Measurements from ENCODE around the gene SHD.
"Not testable (repeated sequence)": the region's sequence is repeated elsewhere in the genome, so short reads cannot be mapped to it uniquely, and the experiment has no call there.

The SHD gene

DNA sequence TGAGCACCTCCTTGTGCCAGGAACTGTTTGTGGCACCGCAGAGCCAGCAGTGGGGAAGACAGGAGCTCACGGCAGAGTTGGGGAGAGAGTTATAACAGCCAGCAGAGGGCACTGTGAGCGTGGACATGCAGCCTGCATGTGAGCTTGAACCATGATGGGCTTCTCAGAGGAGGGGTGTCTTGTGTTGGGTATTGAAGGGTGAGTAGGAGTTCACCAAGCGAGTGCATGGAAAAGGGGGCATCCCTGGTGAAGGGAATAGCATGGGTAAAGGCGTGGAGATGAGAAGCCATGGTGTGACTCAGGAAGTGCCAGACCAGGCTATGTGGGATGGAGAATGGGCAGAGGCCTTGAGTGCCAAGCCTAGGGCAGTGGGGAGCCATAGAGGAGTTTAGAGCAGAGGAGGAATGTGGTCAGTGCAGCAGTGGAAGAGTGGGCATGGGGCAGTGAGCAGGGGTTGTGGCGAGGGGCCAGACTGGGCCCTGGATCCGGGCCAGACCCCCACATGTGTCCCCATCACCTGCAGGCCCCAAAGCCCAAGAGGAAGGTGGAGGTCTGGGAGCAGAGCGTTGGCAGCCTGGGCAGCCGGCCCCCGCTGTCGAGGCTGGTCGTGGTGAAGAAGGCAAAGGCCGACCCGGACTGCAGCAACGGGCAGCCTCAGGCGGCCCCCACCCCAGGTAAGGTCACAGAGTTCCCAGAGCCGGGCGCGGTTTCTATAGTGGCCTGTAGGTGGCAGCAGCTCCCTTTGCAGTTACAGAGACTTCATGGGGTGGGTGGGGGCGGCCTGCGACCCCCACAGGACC, 11.8 kb upstream of the SHD start:
- DNase-seq (ENCODE audit: low read depth, low spot score) = peak; percentile 40

DNA sequence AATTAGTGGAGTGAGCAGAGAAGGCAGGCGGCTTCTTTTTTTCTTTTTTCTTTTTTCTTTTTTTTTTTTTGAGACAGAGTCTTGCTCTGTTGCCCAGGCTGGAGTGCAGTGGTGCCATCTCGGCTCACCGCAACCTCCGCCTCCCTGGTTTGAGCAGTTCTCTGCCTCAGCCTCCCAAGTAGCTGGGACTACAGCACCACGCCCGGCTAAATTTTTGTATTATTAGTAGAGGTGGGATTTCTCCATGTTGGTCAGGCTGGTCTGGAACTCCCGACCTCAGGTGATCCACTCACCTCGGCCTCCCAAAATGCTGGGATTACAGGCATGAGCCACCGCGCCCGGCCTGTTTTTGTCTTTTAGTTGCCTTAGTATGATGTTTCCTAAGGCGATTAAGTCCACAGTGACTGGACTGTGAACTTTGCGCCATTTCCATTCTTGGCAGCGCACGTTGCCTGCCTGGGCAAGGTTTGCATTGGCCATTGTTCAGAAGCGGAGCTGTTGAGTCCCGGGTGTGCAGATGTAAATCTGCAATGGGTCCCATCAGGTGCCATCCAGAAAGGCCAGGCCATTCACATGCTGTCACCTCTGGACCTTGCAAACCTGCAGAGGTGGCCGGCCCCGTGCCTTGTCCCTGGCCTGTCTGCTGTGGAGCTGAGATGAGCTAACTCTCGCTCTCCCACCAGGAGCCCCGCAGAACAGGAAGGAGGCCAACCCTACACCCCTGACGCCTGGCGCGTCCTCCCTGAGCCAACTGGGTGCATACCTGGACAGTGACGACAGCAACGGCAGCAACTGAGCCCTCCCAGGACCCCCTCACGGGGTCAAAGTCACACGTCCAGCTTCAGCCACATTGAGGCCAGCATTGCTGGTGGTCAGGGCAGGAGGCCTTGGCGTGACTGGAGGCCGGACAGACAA, 10.9 kb upstream of the SHD start:
- DNase-seq (ENCODE audit: low read depth, low spot score) = no peak

DNA sequence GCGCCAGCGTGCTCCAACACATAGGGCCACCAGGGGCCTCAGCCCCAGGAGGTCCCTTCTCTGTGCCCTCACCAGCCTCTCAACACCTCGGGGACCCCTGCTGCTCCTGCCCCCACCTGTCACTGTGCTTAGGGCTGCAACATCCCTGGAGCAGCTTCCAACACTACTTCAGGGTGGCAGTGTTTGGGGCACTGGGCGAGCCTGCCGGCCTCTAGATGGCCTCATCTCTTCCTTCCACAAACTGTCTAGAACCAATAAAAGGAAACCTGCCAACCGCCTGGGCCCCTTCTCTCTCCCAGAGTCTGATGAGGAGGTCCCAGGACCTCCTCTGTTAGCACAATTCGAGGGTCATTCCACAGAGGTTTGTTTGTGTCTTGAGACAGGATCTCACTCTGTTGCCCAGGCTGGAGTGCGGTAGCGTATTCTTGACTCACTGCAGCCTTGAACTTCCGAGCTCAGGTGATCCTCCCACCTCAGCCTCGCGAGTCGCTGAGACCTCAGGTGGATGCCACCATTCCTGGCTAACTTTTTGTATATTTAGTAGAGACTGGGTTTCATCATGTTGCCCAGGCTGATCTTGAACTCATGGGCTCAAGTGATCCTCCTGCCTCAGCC, 10.1 kb upstream of the SHD start:
- no peak for DNase-seq (ENCODE audit: low read depth, low spot score)

DNA sequence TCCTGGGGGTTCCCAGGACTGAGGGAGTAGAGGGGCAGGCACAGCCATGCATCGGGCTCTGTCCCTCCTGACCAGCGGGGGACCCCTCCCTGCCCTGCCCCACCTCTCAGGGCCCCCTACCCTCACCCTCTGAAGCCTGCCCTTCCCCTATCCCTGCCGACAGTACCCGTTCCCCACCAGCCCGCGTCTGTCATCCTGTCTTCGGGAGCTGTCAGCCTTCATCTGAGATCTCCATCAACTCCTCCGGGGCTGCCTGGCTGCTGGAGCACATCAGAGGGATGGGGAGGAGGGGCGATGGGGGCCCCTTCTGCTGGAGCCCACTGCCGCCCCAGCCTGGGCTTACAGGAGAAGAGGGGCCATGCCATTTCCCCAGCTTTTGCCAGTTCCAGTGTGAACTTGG, 6.2 kb upstream of the SHD start:
- DNase-seq (ENCODE audit: low read depth, low spot score) = no peak

DNA sequence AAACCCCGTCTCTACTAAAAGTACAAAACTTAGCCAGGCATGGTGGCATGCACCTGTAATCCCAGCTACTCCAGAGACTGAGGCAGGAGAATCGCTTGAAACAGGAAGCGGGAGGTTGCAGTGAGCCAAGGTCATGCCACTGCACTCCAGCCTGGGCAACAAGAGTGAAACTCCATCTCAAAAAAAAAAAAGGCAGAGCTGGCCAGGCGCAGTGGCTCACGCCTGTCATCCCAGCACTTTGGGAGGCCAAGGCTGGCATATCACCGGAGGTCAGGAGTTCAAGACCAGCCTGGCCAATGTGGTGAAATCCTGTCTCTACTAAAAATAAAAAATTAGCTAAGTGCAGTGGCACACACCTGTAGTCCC, 4.8 kb upstream of the SHD start:
- not testable (repeated sequence) for DNase-seq (ENCODE audit: low read depth, low spot score)

DNA sequence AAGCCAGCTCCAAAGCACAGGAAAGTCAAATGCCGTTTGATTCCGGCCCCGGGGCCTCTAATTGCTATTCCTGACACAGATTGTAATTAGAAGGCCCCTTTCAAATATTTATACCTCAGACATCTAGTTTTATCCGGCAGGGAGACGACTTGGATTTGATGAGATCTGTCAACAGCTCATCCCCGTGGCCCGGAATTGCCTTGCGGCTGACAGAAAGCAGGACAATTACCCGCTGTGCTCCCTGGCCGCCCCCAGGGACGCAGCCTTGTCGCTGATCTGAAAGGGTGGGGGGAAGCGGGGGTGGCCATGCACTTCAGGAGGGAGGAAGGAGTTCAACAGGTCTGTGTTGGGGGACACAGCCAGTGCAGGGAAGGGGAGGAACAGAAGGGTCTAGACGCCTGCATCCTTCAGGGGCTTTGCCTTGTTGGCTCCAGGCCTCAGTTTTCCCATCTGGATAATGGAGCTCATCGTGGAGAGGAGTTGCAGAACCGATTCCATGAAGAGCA, 1.8 kb upstream of the SHD start:
- no peak for DNase-seq (ENCODE audit: low read depth, low spot score)

DNA sequence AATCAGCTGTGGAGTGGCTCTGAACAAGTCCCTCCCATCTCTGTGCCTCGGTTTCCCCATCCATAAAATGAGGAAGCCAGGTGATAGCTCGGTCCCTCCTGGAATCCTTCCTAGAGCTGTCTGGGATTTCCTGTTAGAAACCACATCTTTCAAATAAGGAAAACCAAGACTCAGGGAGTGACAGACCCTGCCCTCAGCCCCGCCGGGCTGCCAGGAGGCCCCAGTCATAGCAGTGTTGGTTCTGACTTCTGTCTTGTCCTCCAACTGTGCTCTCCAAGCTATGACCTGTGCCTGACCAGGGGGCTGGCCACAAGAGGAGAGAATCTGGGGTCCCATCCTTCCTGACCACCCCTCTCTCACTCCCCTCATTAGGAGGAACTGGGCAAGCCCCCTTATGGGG, 1.1 kb upstream of the SHD start:
- DNase-seq (ENCODE audit: low read depth, low spot score) = no peak

DNA sequence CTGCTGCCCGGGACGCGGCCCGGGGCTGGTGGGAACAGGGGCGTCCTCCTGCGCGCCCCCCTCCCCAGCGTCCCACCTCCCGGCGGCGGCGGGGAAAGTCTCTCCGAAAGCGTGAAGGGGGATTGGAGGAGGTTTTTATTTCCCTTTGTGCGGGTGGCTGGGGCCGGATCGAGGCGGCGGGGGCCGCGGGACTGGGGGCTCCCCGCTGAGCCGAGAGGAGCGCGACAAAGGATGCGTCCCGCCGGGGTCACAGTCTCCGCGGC, 132 bp downstream of the SHD start:
- DNase-seq (ENCODE audit: low read depth, low spot score) = no peak

DNA sequence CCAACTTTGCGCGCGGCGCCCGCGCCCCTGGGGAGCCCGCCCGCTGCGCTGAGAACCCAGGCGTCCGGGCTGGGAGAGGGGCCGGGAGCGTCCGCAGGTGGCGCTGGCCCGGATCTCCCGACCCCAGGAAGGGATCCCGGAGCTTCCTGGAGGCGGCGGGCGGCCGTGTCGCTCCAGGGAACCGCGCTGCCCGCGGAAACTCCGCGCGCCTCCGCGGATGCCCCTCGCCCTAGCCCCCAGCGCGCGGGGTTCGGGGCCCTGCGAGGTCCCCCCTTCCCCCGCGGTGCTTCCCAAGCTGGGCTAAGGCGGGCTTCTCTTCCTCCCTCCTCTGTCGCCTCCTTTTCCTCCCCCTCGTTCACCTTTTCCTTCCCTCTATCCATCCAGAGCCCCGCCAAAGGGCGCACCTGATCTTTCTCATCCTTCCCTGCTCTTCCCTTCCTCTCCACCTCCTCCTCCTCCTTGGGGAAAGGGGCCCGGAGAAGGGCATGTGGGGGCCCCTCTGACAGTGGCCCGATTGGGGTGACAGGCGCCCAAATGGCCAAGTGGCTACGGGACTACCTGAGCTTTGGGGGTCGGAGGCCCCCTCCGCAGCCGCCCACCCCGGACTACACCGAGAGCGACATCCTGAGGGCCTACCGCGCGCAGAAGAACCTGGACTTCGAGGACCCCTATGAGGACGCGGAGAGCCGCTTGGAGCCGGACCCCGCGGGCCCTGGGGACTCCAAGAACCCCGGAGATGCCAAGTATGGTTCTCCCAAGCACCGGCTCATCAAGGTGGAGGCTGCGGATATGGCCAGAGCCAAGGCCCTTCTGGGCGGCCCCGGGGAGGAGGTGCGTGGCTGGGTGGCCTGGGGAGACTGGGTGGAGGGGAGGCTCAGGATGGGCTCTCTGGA, 710 bp downstream of the SHD start:
- no peak for DNase-seq (ENCODE audit: low read depth, low spot score)

DNA sequence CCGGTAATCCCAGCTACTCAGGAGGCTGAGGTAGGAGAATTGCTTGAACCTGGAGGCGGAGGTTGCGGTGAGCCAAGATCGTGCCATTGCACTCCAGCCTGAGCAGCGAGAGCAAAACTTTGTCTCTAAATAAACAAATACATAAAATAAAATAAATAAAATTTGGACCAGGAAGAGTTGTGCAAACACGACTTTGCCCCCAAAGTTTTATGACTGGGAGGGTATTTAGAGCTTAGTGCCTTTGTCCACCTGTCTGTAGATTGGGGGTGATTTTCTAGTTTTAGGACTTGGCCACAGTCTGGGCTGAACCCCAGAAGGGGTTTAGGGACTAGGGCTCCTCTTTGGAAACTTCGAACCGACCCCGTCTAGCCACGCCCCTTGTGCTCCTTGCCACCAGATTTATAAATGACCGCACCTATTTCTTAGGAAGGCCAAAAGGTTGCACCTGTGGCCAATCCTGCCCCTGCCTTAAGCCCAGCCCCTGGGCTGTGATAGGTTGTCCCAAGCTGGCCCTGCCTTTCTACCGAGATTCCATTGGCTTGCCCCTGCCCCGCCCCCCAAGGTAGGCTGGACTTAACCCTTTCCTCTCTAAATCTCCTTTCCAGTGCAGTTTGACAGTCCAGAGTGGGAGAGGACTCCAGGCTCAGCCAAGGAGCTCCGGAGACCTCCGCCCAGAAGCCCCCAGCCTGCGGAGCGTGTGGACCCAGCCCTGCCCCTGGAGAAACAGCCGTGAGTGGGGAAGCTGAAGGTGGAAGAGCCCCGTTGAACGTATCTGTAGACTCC, 5.3 kb downstream of the SHD start:
- DNase-seq (ENCODE audit: low read depth, low spot score) = no peak

DNA sequence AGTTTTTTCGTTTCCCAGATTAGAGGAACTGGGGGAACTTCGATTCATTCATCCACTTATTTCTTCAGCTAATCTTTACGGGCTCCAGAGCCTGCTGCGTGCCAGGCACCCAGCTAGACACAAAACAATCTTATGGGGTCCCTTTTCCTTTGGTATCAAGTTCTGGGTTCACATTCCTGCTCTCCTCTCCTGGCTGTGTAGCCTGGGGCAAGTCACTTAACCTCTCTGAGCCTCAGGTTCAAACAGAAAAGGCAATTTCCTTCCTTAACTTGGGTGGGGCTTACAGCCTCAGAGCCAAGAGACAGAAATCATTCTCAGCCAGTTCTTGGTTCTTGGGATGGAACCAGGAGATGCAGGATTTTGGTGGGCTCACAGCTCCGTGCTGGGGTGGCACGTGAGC, 5.9 kb downstream of the SHD start:
- no peak for DNase-seq (ENCODE audit: low read depth, low spot score)

DNA sequence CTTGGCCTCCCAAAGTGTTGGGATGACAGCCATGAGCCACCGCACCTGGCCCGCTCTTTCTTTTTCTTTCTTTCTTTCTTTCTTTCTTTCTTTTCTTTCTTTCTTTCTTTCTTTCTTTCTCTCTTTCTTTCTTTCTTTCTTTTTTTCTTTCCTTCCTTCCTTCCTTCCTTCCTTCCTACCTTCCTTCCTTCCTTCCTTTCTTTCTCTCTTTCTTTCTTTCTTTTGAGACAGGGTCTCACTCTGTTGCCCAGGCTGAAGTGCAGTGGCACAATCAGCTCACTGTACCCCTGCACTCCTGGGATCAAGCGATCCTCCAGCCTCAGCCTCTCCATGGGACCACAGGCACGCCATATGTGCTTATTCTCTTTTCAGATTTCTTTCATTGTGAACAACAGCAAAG, 7.1 kb downstream of the SHD start:
- not testable (repeated sequence) for DNase-seq (ENCODE audit: low read depth, low spot score)

DNA sequence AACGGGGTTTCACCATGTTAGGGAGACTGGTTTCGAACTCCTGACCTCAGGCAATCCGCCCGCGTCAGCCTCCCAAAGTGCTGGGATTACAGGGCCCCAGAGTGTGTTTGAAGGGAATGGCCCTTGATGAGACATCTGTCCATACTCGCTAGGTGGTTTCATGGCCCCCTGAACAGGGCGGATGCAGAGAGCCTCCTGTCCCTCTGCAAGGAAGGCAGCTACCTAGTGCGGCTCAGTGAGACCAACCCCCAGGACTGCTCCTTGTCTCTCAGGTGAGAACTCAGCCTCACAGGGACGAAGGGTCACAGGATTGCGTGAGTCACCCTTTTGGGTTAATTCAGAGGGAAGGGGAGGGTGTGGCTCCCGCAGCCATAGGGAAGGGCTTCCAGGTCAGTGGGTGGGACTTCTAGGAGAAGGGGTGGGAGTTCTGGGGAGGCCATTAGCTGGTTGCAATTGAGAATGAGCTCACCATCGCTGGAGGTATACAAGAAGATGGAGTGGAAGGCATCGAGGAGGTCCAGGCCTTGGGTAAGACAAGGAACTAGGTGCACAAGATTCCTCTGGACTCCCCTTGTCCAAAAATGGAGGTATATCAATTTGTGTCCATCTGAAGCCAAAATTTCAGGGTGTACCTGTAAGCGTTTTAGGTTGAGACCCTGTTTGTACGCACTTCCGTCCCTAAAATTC, 9.2 kb downstream of the SHD start:
- no peak for DNase-seq (ENCODE audit: low read depth, low spot score)

DNA sequence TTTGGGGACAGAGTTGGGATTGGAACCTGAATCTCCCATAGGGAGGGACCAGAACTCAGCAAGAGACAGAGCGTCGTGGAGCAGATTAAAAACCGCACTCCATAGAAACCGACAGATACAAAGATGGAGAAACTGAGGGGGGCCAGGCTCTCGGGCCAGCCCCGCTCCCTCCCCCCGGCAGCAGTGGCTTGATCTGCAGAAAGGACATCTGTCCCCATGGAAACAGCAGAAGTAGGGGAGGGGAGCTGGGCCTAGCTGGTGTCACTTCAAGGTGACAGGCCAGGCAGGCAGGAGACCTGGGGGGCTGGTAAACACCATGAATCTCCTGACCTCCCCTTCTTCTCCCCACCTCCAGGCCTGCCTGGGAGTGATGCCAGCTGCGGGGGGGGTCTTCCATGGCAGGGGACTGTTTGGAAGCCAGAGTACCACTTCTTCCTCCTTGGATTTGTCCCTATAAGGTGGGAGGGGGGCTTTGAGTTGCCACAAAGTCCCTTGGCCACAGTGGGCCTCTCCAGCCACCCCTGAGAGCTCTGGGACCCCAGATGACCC, 12.2 kb downstream of the SHD start:
- no peak for DNase-seq (ENCODE audit: low read depth, low spot score)

DNA sequence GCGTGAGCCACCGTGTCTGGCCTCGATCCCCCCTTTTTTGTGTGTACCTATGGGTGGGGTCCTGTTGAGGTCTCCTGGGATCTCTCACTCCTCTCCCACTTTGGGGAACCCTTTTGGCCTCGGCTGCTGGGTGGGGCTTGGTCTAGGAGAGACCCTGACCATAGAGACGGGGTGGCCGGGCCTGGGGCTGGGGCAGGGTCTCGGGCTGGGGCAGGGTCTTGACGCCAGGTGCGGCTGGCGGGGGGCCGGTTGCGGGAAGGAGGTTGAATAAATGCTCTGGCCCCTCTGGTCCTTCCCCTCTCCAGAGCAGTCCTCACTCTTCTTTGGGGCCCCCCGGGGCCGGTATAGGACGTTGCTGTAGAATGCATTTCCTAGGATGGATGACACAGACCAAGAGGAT, 13.4 kb downstream of the SHD start:
- no peak for DNase-seq (ENCODE audit: low read depth, low spot score)

DNA sequence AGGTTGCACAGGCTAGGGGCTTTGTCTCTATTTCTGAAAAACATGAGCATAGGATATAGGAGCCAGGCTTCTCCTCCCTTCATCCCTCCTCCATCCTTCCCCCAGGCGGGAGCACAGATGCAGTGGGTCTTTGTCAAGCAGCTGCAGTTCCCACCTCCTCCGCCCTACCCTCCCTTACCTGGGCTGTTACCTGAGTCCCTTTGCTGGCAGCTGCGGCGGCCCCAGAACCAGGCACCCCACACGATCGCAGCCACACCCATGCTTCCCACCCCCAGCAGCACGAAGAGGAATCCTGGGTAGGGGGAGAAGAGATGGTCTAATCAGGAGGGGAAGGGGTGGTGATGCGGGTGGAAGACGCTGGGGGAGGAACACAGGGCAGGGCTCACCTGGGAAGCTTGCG, 15.3 kb downstream of the SHD start:
- no peak for DNase-seq (ENCODE audit: low read depth, low spot score)

DNA sequence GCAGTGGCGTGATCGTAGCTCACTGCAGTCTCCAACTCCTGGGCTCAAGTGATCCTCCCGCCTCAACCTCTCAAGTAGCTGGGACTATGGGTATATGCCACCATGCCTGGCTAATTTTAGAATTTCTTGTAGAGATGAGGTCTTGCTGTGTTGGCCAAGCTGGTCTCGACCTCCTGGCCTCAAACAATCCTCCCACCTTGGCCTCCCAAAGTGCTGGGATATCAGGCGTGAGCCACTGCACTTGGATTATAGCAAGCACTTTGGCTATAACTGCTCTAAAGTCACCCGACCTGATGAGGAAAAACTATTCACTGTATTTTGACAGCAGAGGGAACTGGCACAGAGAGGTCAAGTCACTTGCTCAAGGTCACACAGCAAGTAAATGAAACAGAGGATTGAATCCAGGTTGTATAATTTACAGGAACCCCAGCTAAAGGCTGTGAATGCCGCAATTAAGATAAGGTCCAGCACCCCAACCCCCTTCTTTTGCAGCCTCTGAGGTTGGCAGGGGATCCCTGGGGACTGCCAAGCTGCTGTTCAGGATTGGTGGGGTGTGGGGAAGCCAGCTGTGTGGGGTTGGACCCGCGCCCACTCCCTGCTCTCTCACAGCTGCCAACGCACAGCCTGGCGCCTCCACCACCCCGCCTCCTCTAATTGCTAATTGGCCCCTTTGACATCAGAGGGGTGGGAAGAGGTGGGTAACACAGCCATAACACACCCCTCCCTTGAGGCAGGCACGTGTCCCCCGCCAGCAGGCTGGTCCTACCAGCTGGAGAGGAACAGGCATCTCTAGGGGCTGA, 17.1 kb downstream of the SHD start:
- no peak for DNase-seq (ENCODE audit: low read depth, low spot score)

DNA sequence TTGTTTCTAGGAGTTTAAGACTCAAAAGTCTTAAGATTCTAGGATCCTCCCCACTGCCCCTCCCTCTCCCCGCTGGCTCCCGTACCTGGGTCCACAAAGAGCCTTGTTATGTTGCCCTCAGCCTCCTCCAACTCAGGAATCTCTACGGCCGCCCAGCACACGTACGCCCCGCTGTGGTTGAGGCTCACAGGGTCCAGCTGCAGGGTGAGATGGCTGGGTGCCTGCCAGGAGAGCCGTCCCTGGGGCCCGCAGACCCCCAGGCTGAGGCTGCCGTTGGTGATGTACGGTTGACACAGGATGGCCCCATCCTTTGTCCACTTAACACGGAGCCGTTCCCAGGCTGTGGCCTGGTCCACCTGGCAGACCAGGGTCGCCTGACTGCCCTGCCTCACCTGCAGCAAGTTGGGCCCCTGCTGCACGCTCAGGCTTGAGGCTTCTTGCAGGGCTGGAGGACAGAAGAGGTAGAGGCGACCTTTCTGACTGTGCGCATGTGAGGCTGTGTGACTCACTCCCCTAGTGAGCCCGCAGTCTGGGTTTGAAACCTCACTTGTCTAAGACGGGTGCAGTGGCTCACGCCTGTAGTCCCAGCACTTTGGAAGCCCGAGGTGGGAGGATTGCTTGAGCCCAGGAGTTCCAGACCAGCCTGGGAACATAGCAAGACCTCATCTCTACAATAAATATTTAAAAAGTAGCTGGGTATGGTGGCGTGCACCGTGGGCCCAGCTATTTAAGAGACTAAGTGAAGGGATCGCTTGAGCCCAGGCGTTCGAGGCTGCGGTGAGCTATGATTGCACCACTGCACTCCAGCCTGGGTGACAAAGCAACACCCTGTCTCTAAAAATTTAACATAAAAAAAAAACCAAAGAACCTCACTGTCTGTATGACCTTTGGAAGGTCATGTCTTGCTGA, 19.1 kb downstream of the SHD start:
- no peak for DNase-seq (ENCODE audit: low read depth, low spot score)

Measured in activated naive CD8-positive, alpha-beta T cell treated with anti-CD3 and anti-CD28 coated beads, Interleukin-2, amount 50 U/mL, for 16 hours (primary cell).